ENCODE measurements around the gene PCDHGC5. TPM values are rescaled to one million over a fixed set of nuclear protein-coding genes. Genes with fewer than 3 reads are reported as not detected.

The PCDHGC5 gene
- total and polyA plus RNA-seq, 2 of the 8 experiments (the other 6 are each of a cell fraction or from before 2014, with no cell fraction given), result 0.41 to 1.1 TPM

DNA sequence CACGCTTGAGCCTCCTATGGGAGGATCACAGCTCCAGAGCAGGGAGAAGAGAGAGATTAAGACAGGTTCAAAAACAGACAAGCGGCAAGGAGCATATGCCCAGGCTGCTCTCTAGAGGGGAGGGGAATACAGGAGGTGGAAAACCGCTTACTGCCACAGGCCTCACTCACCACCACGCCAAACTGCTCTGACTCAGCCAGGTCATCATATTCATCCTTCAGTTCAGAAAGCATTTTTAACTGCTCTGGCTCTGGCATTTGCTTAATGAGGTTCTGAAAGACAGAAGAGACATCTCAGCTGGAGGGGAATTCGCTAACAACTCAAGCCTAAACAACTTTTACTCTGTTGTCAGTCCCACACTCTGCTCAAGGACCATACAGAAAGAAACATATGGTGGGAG, 40.1 kb downstream of the PCDHGC5 start:
- no peak for FAIRE-seq
- TF ChIP-seq ZNF274 (IDR thresholded peaks at IDR 0.05; ENCODE audit: borderline replicate concordance, extremely low read depth, low read length) (no peak), BACH1 (IDR thresholded peaks at IDR 0.05; ENCODE audit: low read length) (no peak), JUND (IDR thresholded peaks at IDR 0.05; ENCODE audit: low read length) (no peak), GTF2F1 (IDR thresholded peaks at IDR 0.05; ENCODE audit: borderline replicate concordance, low read depth, low read length) (no peak), SP4 (IDR thresholded peaks at IDR 0.05; ENCODE audit: low read length) (no peak), RFX5 (IDR thresholded peaks at IDR 0.05; ENCODE audit: borderline replicate concordance, low read depth, low read length) (no peak), EGR1 (IDR thresholded peaks at IDR 0.05; ENCODE audit: borderline replicate concordance, low read depth, low read length) (no peak), POU5F1 (IDR thresholded peaks at IDR 0.05; ENCODE audit: low read depth, low read length) (no peak), BCL11A (IDR thresholded peaks at IDR 0.05; ENCODE audit: low read depth in 2 of 2, low read length in 2 of 2) (no peak), KDM5A (IDR thresholded peaks at IDR 0.05; ENCODE audit: low read length) (no peak), SUZ12 (IDR thresholded peaks at IDR 0.05; ENCODE audit: low read length) (no peak)
- CTCF ChIA-PET (ENCODE audit: partially characterized antibody), result interaction anchor here (0.8 to 50.9 kb wide), 12 partner anchors 9 to 320 kb away, joined by 3 to 1236 read pairs (median 4); partner anchors contain the start of genes PCDHB12, PCDHB15, PCDHGA10 and PCDHGA11

More for the DNA sequence above, 40.1 kb downstream of the PCDHGC5 start:
- no peaks in the 10 kb centered on the region for H3K79me2 ChIP-seq (ENCODE audit: control insufficient read depth in 1 of 2, insufficient read depth in 2 of 2, low read length in 2 of 2)
- no peak overlapping the region for H3K18ac ChIP-seq (ENCODE audit: extremely low read depth, low read length)
- H3K14ac ChIP-seq (ENCODE audit: insufficient read length), result no peak overlapping the region
- POLR2A ChIA-PET (ENCODE audit: partially characterized antibody), result interaction anchor here (0.8 kb wide), 1 partner anchor 16 kb away, joined by 3 read pairs; no protein-coding TSS in a partner anchor
- no peak overlapping the region for H3K23ac ChIP-seq (ENCODE audit: insufficient read length)
- H3K56ac ChIP-seq (replicated peaks; ENCODE audit: insufficient read length, low read depth, low read length), result no peak overlapping the region
- H2BK15ac ChIP-seq (ENCODE audit: low read length), result no peak overlapping the region
- H3K4me1 ChIP-seq (replicated peaks in 1 of 4; ENCODE audit: control insufficient read depth in 3 of 4, insufficient read depth in 4 of 4, low read length in 3 of 4), result peaks cover under 1 to 13% (median 6%) of the 10 kb centered on the region in 4 experiments; a peak in 6 of 7 replicates
- H3K23me2 ChIP-seq (ENCODE audit: low read depth, low read length), result no peaks in the 10 kb centered on the region
- no peaks in the 10 kb centered on the region for H3K9me3 ChIP-seq (ENCODE audit: insufficient read depth in 2 of 2, low read depth in 1 of 2, low read length in 1 of 2)
- H4K8ac ChIP-seq (ENCODE audit: extremely low read depth, insufficient read depth, low read length), result no peak overlapping the region
- peaks cover 14 to 42% (median 25%) of the 10 kb centered on the region in 4 experiments for H3K36me3 ChIP-seq (ENCODE audit: control insufficient read depth in 2 of 4, insufficient read depth in 4 of 4, low read length in 3 of 4)
- no peak overlapping the region for H3K4ac ChIP-seq (replicated peaks; ENCODE audit: insufficient read length, low read depth, low read length)
- H3K27me3 ChIP-seq (replicated peaks in 1 of 4; ENCODE audit: control insufficient read depth in 3 of 4, extremely low read depth in 1 of 4, insufficient read depth in 3 of 4, low read length in 3 of 4), result no peaks in the 10 kb centered on the region
- no peak overlapping the region for H2BK12ac ChIP-seq (ENCODE audit: low read depth, low read length)
- 94% methylated on average over 5 of the region's 5 CpGs; no CpG with 5 or more reads in 1 of the 2 experiments for WGBS, 2 experiments (ENCODE audit: extremely low coverage in 1 of 2, insufficient coverage in 1 of 2, insufficient read length in 1 of 2, insufficient replicate concordance in 2 of 2, low coverage in 1 of 2, low lambda C conversion rate in 2 of 2, missing lambda C conversion rate in 1 of 2)
- no peaks in the 10 kb centered on the region for H4K20me1 ChIP-seq (replicated peaks in 1 of 2; ENCODE audit: control insufficient read depth in 1 of 2, insufficient read depth in 2 of 2, low read length in 2 of 2)
- H2AFZ ChIP-seq (ENCODE audit: low read length), result no peak overlapping the region
- H2BK5ac ChIP-seq (ENCODE audit: low read depth, low read length), result no peak overlapping the region
- no peak for DNase-seq (ENCODE audit: low read depth in 1 of 2, low spot score in 2 of 2)
- no peak overlapping the region for H4K91ac ChIP-seq (replicated peaks; ENCODE audit: insufficient read length, low read length)
- no peak overlapping the region for H3K27ac ChIP-seq (ENCODE audit: low read depth, low read length)
- no peak overlapping the region for H4K5ac ChIP-seq (ENCODE audit: insufficient read length, low read depth, low read length)
- no peak overlapping the region for H3K9ac ChIP-seq (replicated peaks in 1 of 4; ENCODE audit: extremely low read depth in 1 of 4, low read depth in 3 of 4, low read length in 3 of 4)
- no peak overlapping the region for H2BK20ac ChIP-seq (ENCODE audit: low read length)
- H3K79me1 ChIP-seq (ENCODE audit: low read depth, low read length), result no peaks in the 10 kb centered on the region
- H2BK120ac ChIP-seq (replicated peaks; ENCODE audit: low read depth, low read length), result no peak overlapping the region
- H2AK5ac ChIP-seq (ENCODE audit: low read depth, low read length), result no peak overlapping the region
- no peak overlapping the region for H3K4me3 ChIP-seq (ENCODE audit: extremely low read depth in 1 of 4, insufficient read depth in 2 of 4, low read depth in 3 of 4, low read length in 4 of 4)
- H3K4me2 ChIP-seq (ENCODE audit: insufficient read depth in 1 of 2, low read depth in 2 of 2, low read length in 2 of 2), result no peak overlapping the region

Data from H1 (cell line).